GM20431 (cell line): ENCODE measurements around the gene CDK15.

Experiments used
- in situ Hi-C: fragments of 300-500 bp; cut with MseI, MboI; formaldehyde crosslinking; loops from one replicate; pipeline ENCODE4 v1.15.0; 2020; ENCODE audit warnings: low sequenced_read_pairs; ENCODE audit not compliant: unreplicated experiment

The CDK15 gene

DNA sequence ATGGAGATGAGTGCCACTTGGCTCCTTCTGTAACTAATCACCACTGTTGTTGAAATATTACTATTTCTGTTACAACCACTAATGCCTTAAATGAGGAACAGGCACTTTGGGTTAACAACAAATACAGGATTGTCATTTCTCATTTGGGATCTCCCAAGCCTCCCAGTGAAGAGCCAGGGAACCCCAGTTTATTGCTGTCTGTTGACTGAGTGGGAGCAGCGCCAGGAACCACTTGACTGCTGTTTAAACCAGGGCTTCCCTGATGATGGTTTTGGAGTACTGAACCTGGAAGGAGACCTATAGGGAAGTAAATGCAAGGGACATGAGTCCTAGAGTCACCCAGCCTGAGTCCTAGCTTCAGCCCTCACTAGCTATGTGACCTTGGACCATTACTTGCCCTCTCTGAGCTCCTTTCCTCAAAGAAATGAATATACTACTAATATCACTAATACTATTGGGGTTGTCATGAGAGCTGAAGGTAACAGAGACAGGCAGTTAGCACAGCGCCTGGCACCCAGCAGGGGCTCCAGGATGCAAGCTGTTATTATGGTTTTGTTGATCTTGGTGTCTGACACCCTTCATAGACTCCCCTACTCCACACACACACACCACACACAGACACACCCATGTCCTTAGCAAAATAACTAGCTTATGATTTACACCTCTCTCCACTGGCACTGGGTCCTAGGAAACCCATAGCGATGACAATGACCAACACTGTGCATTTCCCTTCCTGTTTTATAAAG lies 123.1 kb downstream of the CDK15 start:
- in situ Hi-C loops, result no loop called here

DNA sequence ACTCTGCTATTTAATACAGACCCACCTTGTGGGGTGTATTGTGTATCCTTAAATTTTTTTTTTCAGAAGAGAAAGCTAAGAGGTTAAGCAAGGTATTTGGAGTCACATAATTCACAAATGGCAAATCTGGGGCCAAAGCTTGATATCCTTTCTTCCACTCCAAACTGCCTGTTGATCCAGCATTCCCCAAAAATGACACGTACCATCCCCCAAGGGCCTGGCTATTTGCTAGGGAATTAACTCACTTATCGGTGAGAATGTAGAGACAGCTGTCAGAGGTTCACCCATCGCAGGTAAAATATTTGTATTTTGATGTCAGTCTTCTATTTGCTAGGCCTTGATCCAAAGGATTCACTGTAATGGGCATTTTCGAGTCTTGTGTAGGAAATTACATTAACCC lies 123.7 kb downstream of the CDK15 start:
- in situ Hi-C loops, result no loop called here

DNA sequence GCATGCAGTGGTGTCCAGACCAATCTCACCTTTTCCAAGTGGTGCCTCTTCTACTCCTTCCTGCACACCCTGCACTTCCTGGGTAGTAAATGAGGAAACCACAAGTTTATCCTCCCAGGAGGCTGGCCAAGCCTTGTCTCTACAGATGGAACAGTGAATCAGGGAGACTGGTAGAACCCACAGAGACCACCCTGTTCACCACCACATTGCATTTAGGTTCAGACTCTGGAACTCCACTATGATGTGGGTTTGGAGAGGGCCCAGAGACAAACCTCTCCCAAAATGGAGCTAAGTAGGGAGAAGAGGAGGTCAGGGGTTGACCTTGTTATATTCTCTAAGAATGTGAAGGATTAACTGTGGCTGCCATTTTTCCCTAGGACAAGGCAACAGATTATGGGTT lies 124.5 kb downstream of the CDK15 start:
- in situ Hi-C loops, result no loop called here

DNA sequence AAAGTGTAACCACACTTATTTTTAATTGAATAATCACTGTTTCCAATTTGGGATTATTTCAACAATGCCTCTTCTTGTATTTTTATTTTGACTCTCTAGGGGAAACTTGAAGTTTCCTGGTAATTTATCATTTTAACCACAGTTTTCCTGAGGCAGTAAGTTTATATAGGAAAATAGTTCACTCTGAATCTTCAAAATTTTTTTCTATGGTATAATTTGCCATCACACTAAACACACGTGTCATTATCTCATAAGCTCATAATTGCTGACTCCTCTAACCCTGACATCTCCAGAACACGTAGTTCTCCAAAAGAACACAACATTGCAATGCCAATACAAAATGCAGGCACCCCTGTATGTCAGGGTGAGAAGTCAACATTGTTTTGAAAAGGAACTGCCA lies 125.1 kb downstream of the CDK15 start:
- in situ Hi-C loops, result no loop called here

DNA sequence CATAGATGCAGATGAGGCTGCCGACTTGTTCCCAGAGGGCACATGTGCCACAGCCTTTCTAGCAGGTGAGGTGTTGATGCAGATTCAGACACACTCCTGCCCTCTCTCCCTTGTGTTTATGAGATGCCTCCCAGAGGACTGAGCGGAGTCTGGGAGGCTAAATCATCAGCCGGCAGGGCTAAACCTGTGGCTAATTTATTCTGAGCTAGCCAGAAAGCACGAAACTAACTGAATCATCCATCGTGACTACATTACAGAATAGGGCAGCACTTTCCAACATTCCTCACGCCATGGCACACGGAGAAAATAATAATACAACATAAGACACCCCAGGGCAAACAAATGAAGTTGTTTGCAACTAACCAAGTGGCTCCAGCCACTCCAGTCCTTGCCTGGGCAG lies 125.6 kb downstream of the CDK15 start:
- in situ Hi-C loops, result no loop called here

DNA sequence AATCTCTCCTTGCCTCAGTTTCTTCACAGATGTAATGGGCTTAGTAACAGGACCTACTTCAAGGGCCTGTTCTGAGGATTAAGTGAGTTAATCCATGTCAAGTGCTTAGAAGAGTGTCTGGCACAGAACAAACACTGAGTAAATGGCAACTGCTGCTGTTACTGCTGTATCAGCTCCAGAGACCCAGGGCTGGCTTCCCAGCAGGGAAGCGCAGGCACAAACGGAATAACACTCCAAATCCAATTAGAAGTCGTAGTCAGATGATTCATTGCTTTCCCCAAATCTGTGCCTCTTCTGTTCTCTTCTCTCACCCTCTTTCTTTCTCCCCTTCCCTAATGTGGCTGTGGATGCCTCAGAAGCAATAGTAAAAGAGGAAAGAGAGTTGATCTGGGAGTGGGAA lies 126.2 kb downstream of the CDK15 start:
- in situ Hi-C loops, result no loop called here

DNA sequence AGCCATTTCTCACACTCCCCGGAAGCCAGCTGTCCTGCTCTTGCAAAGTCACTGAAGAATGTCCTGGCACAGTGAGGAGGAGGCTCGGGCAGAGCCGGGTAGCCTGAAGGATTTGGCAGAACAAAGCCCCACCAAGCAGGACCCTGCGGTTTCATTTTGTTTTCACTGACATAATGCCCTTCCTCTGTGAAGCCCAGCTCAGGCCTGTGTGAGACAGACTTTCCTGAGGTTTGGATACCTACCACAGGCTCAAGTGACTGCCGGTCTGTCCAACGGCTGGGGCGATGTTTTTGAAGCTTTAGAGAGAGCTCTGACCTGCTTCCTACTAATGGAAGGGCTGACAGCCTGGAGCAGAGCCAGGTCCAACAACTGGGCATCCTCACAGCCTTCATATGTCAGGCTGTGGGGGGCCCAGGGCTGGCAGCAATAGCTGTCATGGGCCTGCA lies 127.5 kb downstream of the CDK15 start:
- in situ Hi-C loops, result no loop called here

DNA sequence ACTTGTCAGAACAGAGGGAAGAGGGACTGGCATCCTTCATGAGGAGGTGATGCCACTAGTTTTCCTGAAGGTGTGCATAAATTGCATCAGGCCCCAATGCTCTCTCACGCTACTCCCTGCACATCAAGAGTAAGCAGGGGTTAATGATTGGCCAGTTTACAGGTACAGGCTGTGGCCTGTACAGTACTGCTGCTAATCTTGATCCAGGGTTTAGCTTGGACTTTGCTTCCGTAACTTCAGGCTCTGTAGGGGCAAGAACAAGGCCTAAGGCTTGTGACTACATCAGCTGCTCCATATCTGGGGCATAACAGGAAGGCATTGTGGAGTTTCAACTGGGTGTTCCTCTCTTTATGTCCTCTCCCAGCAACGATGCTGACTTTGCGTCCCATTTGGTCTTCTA lies 130.5 kb downstream of the CDK15 start:
- in situ Hi-C loops, result no loop called here

DNA sequence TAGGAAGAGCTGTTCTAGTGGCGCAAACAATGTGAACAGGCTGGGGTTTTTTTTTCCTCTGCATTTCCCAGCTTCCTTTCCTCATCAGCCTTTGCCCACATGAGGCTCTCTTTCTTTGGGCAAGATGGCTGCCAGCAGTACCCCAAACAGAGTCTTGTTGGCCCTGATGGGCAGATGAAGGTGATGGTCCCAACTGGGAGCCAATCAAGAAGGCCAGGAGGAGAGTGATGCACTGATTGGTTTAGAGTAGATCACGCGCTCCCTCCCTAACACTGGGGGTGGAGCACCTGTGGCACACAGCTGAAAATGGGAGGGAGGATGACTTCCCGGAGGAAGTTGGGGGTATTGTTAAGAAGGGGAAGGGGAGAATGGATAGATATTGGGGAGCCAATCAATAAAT lies 131.0 kb downstream of the CDK15 start:
- in situ Hi-C loops, result no loop called here

DNA sequence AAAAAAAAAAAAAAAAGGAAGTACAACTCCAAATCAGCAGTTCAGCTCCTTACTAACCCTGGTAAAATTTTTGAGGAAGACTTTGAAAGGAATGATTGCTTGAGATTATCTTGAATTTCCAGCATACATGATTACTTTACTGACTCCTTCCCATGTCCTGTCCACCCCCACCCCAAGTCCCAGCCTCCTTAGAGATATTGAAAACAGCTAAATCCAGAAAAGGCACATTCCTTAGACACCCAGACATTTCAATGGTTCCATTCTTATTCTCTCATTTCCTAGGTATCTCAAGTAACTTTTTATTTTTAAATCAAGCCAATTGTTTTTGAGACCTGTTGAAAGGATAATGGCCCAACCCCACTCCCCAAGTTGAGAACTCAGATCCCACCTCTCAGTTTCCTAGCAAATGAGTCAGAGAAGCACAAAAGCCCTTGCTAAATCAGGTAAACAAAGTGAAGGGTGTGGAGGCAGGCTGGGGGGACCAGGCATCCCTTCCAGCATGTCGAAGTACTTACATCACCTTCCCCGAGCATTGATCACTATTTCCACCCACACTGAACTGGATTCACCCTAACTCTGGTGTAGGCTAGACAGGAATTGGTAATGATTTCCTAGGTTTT lies 131.9 kb downstream of the CDK15 start:
- in situ Hi-C loops, result no loop called here

DNA sequence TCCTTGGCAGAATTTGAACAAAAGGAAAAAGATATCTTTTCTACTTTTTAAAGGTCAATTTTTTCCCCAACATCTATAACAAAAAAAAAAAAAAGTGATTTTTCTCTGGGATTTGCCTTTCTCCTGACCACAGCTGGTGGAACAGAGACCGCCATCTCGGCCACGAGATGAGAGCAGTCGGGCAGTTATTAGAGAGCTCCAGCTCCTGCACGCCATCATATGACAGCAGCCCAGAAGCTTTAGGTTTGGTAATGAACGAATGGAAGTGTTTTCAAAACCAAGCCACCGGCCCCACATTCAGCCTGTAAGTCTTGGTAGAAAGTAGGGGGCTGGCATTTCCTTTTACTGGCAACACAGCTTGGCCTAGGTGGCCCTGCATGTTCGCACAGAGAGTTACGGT lies 132.4 kb downstream of the CDK15 start:
- in situ Hi-C loops, result no loop called here

DNA sequence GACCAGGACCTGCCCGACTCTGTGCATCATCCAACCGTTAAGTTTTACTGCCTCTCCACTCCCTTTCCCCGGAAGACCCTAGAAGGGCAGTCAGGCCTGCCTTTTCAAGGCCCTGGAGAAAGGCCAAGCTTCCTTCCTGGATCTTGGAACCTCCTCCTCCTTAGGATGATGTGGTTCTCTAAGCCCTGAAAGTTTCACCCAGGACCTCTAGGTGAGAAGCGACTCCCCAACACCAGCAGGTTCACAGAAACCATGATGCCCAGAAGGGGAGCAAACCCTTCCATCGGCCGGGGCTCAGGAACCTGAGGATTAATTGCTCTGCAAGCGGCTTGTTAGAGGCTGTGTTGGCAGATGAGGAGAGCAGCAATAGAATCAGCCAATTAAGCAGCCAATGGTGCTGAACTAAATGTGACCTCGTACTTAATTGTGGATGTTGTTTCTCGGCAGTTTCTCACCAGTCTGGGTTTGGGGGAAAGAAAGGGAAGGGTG lies 133.2 kb downstream of the CDK15 start:
- in situ Hi-C loops, result no loop called here

DNA sequence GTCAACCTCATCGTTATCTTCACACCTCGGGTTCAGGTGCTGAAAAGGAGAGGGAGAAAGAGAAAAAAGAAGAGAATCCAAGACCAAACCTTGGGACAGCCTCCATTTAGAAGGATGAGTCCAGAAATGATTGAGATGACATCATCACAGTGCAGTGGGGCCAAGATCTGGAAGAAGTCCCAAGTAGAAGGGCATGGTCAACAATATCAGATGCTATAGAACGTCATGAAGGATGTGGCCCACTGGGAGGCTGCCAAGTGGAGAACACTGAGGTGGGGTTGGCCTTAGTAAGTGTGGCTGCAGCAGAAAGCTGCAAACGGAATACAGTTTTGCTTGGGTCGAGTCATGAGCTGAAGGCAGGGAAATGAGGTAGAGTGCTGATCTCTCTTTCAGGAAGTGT lies 136.2 kb downstream of the CDK15 start:
- in situ Hi-C loops, result no loop called here
